Bronchial epithelial cell (primary cell): ENCODE measurements around the gene MTSS2. TPM values are rescaled to one million over a fixed set of nuclear protein-coding genes. Genes with fewer than 3 reads are reported as not detected.

Source experiments
- DNase-seq: peaks from one replicate; pipeline ENCODE4 v3.0.0-alpha.2; 2010; ENCODE audit warnings: low read depth
- FAIRE-seq: peaks from 2 replicates; lab custom pipeline; 2011; peaks lifted over from hg19 to GRCh38; lab: Jason Lieb, UNC
- H3K27me3 ChIP-seq: 2 replicates; pipeline ENCODE4 v1.5.1; 2011; ENCODE audit warnings: low read length; ENCODE audit not compliant: control insufficient read depth, insufficient read depth
- H3K36me3 ChIP-seq: 2 replicates; pipeline ENCODE4 v1.5.1; 2011; ENCODE audit warnings: low read length; ENCODE audit not compliant: control insufficient read depth, insufficient read depth
- H3K4me3 ChIP-seq: 2 replicates; pipeline ENCODE4 v1.5.1; 2011; ENCODE audit warnings: mild to moderate bottlenecking, low read depth, low read length, control low read depth
- total RNA-seq: library from RNA; depleted of rRNA; stranded (reverse); fragments of >200 nt; gene quantifications from 2 replicates; pipeline ENCODE4 v1.2.1, GENCODE V29; 2014
- TF ChIP-seq, protein P1 (sequence below): IDR thresholded peaks from 2 replicates; pipeline ENCODE4 v1.5.1; 2011; ENCODE audit warnings: mild to moderate bottlenecking, moderate library complexity, low read length, control low read depth, inconsistent platforms; ENCODE audit not compliant: insufficient read depth, severe bottlenecking

Gene MTSS2
- total RNA-seq, 1 donor from 2014 or later: 20.0 TPM

DNA sequence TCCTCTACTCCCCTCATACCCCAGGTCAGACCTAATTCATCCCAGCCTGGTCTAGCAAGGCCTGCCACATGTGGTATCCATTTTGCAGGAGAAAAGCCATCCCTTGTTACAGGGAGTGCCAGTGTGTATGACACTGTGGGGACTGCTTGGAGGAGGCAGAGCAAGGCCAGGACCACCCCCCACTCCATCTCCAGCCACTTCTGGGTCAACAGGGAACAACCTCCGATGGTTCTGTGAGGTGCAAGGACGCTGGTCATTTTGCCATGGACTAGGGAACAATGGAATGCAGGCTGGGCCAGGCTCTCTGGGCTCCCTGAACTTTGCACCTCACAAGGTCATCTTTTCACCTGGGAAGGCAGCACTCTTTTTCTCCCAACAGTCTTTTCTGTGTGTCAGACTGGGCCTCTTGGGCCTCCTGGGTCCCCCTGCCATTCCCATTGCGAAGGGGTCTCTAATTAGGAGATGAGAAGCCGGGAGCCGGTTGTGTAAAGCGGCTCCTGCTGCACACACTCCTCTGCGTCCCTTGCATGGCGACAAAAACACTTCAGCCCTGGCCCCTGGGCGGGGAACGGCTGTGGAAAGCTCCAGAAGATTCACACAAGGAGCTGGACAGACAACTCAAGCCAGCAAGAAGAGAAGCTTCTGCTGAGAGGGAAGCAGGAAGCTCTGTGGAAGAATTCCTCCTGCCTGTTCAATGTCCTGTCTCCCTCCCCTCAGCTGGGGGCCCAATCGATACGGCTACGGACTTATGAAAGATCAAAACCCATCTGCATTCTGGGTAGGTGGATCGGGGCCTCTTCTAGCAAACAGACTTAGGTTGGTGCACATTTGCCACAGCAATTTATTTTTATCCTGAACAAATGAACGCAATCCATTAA lies 38.5 kb upstream of the MTSS2 start:
- FAIRE-seq (peak; percentile 55), DNase-seq (no peak)
- TF ChIP-seq, protein P1, sequence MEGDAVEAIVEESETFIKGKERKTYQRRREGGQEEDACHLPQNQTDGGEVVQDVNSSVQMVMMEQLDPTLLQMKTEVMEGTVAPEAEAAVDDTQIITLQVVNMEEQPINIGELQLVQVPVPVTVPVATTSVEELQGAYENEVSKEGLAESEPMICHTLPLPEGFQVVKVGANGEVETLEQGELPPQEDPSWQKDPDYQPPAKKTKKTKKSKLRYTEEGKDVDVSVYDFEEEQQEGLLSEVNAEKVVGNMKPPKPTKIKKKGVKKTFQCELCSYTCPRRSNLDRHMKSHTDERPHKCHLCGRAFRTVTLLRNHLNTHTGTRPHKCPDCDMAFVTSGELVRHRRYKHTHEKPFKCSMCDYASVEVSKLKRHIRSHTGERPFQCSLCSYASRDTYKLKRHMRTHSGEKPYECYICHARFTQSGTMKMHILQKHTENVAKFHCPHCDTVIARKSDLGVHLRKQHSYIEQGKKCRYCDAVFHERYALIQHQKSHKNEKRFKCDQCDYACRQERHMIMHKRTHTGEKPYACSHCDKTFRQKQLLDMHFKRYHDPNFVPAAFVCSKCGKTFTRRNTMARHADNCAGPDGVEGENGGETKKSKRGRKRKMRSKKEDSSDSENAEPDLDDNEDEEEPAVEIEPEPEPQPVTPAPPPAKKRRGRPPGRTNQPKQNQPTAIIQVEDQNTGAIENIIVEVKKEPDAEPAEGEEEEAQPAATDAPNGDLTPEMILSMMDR: no peak
- Histone ChIP-seq H3K36me3 (peaks cover 5% of the 10 kb centered on the region), H3K4me3 (no peak overlapping the region), H3K27me3 (no peaks in the 10 kb centered on the region)

DNA sequence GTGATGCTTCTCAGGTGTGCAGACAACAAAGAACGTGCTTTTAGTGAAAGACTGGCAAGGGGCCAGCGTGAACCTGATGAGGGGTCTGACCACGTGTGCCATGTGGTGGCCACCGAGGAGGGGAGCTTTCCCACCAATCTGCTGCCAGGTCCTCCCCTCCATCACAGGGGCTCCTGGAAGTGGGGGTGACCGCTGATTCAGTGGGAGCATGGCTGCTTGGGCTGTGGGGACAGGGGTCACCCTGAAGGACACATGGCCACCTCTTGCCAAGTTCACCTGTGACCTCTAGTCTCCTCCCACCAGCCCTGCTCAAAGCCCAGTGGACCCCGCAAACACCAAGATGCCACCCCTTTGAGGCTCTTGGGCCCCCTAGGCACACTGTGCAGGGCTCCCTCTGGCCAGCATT lies 37.9 kb upstream of the MTSS2 start:
- H3K36me3 ChIP-seq: peaks cover 5% of the 10 kb centered on the region
- H3K4me3 ChIP-seq: no peak overlapping the region
- no peak for FAIRE-seq
- TF ChIP-seq, protein P1: no peak
- no peaks in the 10 kb centered on the region for H3K27me3 ChIP-seq
- no peak for DNase-seq

DNA sequence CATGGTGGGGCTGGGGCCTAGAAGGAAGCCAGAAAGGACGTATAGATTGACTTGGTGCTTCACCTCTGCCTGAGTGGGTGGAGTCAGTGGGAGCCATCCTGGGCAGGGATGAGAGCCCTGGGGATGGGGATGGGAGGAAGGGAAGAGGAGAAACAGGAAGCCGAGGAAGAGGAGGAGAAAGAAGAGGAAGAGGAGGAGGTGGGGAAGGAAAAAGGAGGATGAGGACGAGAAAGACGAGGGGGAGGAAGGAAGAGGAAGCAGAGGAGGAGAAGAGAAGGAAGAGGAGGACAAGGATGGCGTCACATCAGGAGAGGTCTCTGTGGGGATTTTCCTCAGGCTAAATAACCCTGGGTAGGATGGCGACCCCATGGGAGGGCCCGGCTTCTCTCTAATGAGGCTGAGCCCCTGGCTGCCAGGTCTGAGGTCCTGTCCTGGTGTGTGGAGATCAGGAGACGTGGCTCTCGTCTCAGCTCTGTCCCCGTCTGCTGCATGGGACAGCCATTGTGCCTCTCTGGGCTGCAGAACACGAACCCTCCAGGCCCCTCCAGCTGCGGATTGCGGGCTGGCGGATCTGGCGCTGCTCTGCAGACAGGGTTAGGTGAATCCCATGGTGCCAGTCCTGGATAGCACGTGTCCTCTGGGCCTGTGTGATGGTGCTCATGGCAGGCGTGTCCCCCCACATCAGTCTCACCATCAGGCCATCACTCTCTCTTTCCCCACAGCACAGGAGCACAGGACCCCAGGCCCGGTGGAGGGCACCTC lies 35.5 kb upstream of the MTSS2 start:
- TF ChIP-seq, protein P1: no peak
- no peak for DNase-seq
- no peak overlapping the region for H3K4me3 ChIP-seq
- no peaks in the 10 kb centered on the region for H3K27me3 ChIP-seq
- peaks cover 2% of the 10 kb centered on the region for H3K36me3 ChIP-seq
- FAIRE-seq: no peak

DNA sequence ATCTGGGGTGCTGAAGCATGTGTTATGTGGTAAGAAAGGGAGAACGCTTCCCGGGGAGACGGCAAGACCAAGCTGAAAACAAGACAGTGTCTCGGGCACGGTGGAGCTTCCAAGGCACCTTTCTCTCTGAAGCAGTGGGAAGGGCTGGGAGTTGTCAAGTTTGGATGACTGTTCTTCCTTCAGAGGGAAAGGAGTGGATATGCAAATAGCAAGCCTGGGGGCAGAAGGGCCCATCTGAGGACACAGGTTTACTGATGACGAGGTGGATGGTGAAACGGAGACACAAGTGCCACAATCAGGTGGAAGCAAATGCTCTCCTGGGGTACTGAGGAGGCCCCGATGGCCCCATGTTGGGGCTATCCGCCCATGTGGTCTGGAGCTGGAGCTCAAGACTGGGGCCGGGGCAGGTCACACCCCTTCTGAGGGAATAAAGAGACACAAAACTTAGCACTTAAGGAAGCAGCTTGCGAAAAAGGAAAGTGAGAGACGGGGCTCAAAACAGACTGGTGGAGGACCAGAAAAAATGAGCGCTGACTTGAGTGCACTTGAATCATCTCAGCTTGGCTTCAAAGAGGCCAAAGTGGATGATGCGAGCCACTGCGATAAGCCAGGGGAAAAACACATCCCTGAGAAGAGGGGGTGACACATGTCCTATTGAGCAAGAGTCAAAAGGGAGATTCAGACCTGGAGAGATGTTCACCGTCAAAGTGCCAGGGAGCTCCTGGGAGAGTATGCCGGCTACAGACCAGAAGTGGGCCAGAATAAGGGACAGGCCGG lies 34.8 kb upstream of the MTSS2 start:
- FAIRE-seq (no peak), DNase-seq (no peak)
- Histone ChIP-seq H3K27me3 (no peaks in the 10 kb centered on the region), H3K36me3 (peaks cover 2% of the 10 kb centered on the region), H3K4me3 (no peak overlapping the region)
- TF ChIP-seq, protein P1: no peak

DNA sequence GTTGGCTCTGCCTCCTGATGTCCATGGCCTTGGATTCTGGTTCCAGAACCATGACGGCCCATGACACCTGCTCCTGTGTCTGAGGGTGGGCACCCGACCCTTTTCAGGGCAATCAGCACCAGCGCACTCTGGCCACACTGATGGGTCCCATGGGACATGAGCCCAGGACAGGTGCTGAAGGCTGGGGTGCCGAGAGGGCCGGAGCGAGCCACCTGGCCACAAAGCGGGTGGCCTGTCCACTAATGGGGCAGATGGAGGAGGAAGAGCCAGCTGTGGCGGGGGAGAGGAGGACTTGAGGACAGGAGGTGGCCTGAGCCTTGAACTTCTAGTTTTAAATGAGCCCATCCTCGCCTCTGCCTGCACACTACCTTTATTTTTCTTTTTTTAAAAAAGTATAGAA lies 31.2 kb upstream of the MTSS2 start:
- DNase-seq: no peak
- H3K36me3 ChIP-seq: no peaks in the 10 kb centered on the region
- H3K27me3 ChIP-seq: no peaks in the 10 kb centered on the region
- H3K4me3 ChIP-seq: no peak overlapping the region
- FAIRE-seq: no peak
- TF ChIP-seq, protein P1: no peak
